ENCODE data around the gene PLA2R1. TPM values are rescaled to one million over a fixed set of nuclear protein-coding genes. Genes with fewer than 3 reads are reported as not detected.
"Not testable (repeated sequence)": the region's sequence is repeated elsewhere in the genome, so short reads cannot be mapped to it uniquely, and the experiment has no call there.

Gene PLA2R1
- total RNA-seq, 4 donors from 2014 or later = 11.6 to 49.2 (median 30.5) TPM

- H3K4me1 ChIP-seq = no peaks in the 10 kb centered on the region
- TF ChIP-seq POLR2A (IDR thresholded peaks at IDR 0.05) (no peak), CTCF (IDR thresholded peaks at IDR 0.05) (peak in 4 of 6 experiments; percentile 25 to 31 (median 27))
- H3K36me3 ChIP-seq = peaks cover 0 to 9% (median 0%) of the 10 kb centered on the region in 3 donors
- H3K9me3 ChIP-seq = no peaks in the 10 kb centered on the region
- no peak overlapping the region for H3K4me3 ChIP-seq
- H3K27ac ChIP-seq = no peak overlapping the region
- H3K27me3 ChIP-seq = no peaks in the 10 kb centered on the region
- no peak for DNase-seq
These were observed 94.0 kb downstream of the PLA2R1 start for GRCh38 chr2:159968279-159968900.

- H3K27ac ChIP-seq = no peak overlapping the region
- H3K36me3 ChIP-seq = no peaks in the 10 kb centered on the region
- no peaks in the 10 kb centered on the region for H3K27me3 ChIP-seq
- no peaks in the 10 kb centered on the region for H3K4me1 ChIP-seq
- H3K9me3 ChIP-seq = no peaks in the 10 kb centered on the region
- TF ChIP-seq CTCF (IDR thresholded peaks at IDR 0.05) (no peak), POLR2A (IDR thresholded peaks at IDR 0.05) (no peak)
- no peak for DNase-seq
- H3K4me3 ChIP-seq = no peak overlapping the region
These were observed 98.7 kb downstream of the PLA2R1 start for GRCh38 chr2:159963700-159964099.

- not testable (repeated sequence) for H3K27me3 ChIP-seq, H3K9me3 ChIP-seq, DNase-seq, H3K27ac ChIP-seq, H3K4me1 ChIP-seq, H3K36me3 ChIP-seq, H3K4me3 ChIP-seq
These were observed 99.9 kb downstream of the PLA2R1 start for GRCh38 chr2:159962513-159962912.

GRCh38 chr2:159961451-159961850 lies 101.0 kb downstream of the PLA2R1 start:
- no peaks in the 10 kb centered on the region for H3K9me3 ChIP-seq
- H3K27ac ChIP-seq = no peak overlapping the region
- no peaks in the 10 kb centered on the region for H3K4me1 ChIP-seq
- H3K27me3 ChIP-seq = no peaks in the 10 kb centered on the region
- TF ChIP-seq CTCF (IDR thresholded peaks at IDR 0.05) = no peak
- no peak for TF ChIP-seq POLR2A (IDR thresholded peaks at IDR 0.05)
- peaks cover 0 to 7% (median 0%) of the 10 kb centered on the region in 3 donors for H3K36me3 ChIP-seq
- DNase-seq = no peak
- no peak overlapping the region for H3K4me3 ChIP-seq

- Histone ChIP-seq H3K9me3 (no peaks in the 10 kb centered on the region), H3K27me3 (no peaks in the 10 kb centered on the region), H3K4me1 (no peaks in the 10 kb centered on the region), H3K36me3 (peaks cover 0 to 7% (median 0%) of the 10 kb centered on the region in 3 donors), H3K4me3 (no peak overlapping the region), H3K27ac (no peak overlapping the region)
- no peak for TF ChIP-seq CTCF (IDR thresholded peaks at IDR 0.05)
- TF ChIP-seq POLR2A (IDR thresholded peaks at IDR 0.05) = no peak
- DNase-seq = no peak
These were observed 101.4 kb downstream of the PLA2R1 start for GRCh38 chr2:159961037-159961436.

GRCh38 chr2:159960414-159960813 lies 102.0 kb downstream of the PLA2R1 start:
- TF ChIP-seq CTCF (IDR thresholded peaks at IDR 0.05) (no peak), POLR2A (IDR thresholded peaks at IDR 0.05) (no peak)
- no peak overlapping the region for H3K27ac ChIP-seq
- no peak overlapping the region for H3K4me3 ChIP-seq
- no peaks in the 10 kb centered on the region for H3K4me1 ChIP-seq
- no peaks in the 10 kb centered on the region for H3K27me3 ChIP-seq
- peaks cover 0 to 7% (median 0%) of the 10 kb centered on the region in 3 donors for H3K36me3 ChIP-seq
- no peak for DNase-seq
- no peaks in the 10 kb centered on the region for H3K9me3 ChIP-seq
